Mucosa of gallbladder (tissue), 1 donor: ENCODE data around the gene PMS1. TPM values are rescaled to one million over a fixed set of nuclear protein-coding genes. Genes with fewer than 3 reads are reported as not detected.
"Not testable (repeated sequence)": the region's sequence is repeated elsewhere in the genome, so short reads cannot be mapped to it uniquely, and the experiment has no call there.

Experiments
- DNase-seq: peaks from one replicate; pipeline ENCODE4 v3.0.0-alpha.2; 2020; ENCODE audit warnings: low spot score
- total RNA-seq: library from RNA; stranded (reverse); gene quantifications from one replicate; pipeline ENCODE4 v1.2.1, GENCODE V29; 2021
- donor health status: DM: no; HTN: no; CAD: no.

PMS1 gene
- total RNA-seq, 1 donor from 2014 or later, result 19.6 TPM

DNA sequence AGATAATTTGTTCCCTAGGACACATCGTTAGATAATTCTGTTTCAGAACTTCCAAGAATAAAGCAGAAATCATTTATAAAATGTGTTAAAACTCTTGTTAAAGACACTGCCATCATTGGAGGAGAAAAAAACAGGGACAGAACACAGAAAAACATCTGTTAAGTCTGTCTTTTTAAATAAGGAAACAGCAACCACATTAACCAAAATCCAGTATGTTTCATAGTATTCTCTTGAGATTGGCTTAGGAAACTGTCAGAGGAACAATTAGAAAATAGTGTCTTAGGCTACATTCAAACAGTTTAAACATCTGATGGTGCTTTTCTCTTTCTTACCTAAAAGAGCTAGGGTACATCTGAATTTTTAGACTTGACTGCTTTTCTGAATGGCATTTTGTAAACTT is 81.6 kb downstream of the PMS1 start:
- DNase-seq, result no peak

DNA sequence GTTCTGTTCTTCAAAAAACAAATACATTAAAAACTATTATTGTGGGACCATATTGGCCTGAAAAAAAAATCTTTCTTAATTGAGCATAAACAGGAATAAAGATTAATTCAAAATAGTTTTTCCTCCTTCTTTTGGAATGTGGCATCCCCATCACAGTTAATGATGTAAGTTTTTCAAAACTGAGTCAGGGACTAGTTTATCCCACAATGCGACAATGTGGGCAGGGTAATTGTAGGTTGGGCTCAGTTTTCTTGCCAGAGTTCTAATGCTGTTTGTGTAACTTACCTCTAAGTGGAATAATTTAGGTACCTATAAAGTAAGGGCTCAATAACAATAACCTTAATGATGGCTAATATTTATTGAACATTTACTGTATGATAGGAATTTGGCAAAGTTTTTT is 82.0 kb downstream of the PMS1 start:
- DNase-seq, result no peak

DNA sequence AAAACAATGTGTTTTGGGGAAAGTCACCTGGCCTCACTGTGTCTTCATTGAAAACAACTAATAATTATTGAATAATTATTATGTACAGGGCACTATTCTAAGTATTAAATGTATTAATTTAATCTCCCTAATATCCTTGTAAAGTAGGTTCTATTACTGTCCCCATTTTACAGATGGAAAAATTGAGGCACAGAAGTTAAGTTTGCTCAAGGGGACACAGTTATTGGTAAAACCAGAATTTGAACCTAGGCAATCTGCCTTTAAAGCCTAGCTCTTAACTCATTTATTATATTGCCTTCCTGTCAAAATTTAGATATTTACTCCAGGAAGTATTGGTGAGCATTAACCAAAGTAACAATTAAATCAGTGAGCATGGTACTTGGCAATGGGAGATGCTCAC is 84.6 kb downstream of the PMS1 start:
- no peak for DNase-seq

DNA sequence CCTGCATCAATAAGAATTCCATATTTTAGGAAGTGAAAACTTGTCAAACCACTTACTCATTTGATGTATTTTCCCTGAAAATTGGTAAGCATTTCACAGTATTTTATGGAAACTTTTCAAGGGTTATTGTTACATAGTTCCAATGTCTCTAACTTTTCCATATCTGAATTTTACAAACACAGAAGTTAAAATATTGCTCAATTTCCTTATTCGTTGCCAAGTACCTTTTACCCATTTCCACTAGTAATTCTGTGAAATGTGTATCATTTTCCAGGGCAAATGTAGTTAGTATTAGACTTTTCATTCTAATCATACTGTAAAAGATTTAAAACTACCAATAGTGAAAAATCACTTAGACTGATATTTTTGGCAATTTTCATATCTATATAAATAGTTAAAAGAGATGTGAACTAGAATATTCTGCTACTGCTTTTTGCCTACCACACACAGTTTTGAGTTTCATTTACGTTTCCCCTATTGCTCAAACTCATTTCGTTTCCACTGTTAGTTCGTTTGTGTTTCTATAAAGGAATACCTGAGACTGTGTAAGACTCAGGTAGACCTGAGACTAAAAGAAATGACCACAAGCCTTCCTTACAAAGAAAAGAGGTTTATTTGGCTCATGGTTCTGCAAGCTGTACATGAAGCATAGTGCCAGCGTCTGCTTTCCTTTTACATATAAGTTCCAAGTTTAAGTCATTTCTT is 86.3 kb downstream of the PMS1 start:
- DNase-seq, result no peak

DNA sequence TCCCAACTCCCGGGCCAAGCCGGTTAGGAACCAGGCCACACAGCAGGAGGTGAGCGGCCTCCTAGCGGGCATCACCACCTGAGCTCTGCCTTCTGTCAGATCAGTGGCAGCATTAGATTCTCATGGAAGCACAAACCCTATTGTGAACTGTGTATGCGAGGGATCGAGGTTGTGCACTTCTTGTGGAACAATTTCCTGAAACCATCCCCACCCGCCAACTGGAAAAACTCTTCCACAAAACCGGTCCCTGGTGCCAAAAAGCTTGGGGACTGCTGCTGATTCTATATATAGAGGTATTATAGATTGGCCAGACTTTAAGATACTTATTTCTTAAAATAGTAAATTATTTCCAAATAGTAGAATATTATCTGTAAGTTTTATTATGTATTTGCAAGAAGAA is 89.4 kb downstream of the PMS1 start:
- no peak for DNase-seq

DNA sequence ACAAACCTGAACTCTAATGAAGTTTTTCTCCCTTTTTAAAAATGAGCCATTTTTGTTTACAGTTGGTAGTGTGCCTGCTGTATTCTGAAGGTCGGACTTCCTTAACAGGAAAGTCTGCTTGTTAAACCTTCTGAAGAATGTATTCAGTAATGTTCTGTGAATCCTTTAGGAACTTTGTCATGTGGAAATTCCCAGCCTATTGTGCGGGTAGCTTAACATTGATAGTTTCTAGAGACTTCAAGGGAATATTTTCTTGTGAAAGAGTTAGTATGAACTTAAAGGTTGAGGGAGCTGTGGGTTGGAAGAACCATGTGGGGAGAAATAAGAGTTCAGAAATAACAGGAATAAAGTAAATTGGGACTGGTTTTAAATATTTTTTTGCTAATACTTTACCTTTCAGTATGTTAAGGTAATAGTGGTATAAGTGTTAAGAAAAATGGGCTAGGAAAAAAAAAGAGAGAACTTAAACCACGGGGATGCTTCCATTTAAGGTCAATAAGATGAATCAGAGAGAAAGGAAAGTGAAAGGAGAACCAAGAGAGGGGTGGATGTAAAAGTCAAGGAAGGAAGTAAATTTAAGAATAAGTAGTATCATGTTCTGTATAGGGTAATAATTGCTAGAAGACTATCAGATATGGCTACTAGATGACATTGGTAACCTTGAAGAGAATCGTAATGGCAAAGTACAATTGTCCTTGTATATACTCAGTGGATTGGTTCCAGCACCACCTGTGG is 90.5 kb downstream of the PMS1 start:
- DNase-seq, result no peak

DNA sequence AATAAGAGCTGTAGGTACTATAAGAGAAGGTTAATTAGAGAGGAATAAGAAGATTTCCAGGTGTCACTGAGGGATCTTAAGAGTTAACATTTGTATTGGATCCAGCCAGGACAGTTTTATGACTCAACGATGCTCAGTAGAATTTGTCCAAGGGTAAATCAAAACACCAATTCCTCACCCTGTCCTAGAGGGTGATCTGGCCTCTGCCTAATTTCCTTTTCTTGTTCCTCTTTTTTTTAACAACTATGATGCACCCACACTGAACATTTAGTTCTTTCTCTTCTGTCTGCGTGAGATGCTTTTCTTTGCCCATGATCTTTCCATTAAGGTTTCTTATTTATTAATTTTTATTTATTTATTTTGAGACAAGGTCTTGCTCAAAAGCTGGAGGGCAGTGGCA is 92.0 kb downstream of the PMS1 start:
- DNase-seq, result no peak

DNA sequence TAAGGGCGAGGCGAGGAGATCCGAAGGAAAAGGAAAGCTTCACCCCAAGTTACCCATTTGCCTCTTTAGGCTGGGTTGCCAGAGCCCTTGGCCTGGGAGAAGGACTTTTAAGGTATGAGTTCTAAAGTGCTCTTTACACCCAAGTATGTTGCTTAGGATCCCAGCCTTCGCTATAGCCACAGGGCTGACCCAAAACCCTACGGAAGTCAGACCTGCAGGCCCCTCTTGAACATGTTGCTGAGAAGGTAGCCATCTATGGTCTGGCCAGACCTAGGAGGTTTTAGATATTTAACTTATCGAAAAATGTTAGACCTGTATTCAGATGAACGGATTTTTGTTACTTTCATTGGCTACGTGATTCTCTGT is 95.4 kb downstream of the PMS1 start:
- DNase-seq, result no peak

DNA sequence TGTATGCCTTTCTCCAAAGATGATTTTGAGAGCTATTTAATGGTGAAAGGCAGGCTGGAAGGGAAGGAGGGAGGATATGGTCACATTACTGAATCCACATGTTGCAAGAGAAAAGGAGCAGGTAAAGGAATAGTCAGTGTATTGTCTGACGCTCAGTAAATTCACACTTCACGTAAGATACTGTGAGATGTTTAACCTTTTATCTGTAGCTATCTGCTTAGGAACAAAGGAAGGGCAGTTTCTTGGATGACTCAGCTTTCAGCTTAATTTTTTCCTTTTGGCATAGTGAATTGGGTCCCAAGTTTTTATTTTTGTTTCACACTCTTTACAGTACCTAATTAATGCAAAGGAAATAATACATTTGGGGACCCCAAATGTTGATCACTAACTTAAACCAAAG is 96.2 kb downstream of the PMS1 start:
- DNase-seq, result no peak

DNA sequence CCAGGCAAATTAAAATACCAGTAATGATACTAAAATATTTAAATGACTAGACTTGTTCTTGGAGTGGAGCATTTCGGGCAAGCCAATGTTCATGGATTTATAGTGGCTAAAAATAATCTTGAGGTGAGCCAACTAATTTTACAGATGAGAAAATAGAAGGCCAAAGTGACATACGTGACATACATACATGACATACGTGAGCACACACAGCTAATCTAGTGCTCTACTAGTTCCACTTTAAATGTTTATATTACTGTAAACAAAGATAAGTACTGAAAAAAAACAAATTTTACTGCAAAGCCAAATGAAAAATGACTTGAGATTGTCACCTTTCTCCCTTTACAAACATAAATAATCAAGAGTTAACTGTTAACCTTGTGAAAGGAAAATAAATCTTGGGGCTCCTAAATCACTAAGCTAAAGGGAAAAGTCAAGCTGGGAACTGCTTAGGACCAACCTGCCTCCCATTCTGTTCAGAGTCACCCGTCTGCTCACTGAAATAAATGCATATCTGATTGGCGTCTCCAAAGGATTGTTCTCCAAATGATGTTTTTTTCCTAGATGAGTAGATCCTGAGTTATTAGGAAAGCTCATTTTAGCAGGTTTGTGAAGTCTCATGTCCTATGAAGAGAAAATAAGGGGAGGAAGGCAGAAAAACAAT is 96.7 kb downstream of the PMS1 start:
- DNase-seq, result no peak

DNA sequence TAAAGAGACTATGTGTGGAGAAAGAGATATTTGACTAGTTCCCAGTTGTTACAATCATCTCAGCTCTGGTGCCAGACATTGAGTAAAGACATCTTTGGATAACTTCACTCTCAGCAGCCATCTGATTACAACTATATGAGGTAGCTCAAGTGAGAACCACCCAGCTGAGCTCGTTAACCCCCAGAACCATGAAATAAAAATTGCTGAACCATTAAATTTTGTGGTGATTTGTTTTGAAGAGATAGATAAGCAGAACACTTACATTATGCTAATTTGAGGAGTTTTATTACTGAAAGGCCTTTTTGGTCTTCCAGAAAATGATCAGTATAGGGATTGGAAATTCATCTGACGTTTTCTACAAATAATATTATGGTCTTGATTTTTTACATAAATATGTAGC is 101.1 kb downstream of the PMS1 start:
- no peak for DNase-seq

DNA sequence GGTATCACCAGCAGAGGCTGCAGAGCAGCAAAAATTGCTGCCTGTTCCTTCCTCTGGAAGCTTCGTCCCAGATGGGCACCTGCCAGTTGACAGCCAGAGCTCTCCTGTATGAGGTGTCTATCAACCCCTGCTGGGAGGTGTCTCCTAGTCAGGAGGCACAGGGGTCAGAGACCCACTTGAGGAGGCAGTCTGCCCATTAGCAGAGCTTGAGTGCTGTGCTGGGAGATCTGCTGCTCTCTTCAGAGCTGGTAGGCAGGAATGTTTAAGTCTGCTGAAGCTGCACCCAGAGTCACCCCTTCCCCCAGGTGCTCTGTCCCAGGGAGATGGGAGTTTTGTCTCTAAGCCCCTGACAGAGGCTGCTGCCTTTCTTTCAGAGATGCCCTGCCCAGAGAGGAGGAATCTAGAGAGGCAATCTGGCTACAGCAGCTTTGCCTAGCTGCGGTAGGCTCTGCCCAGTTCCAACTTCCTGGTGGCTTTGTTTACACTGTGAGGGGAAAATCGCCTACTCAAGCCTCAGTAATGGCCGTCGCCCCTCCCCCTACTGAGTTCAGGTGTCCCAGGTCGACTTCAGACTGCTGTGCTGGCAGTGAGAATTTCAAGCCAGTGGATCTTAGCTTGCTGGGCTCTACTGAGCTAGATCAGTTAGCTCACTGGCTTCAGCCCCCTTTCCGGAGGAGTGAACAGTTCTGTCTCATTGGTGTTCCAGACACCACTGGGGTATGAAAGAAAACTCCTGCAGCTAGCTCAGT is 108.5 kb downstream of the PMS1 start:
- DNase-seq, result not testable (repeated sequence)

DNA sequence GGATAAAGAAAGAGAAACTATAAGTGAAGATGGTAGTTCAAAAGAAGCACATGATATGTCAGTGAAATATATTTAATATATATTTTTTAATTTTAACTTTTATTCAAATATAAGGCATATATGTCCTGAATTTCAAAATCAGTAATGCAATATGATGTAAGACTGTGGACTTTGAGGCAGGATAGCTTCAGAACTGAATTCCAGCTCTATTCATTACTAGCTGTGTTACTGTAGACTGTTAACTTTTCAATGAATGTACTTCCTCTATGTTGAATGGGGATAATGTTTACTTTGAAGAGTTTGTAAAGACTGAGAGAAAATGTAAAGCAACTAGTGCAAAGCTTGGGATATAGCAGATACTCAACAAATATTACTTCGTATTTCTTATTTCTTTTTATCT is 112.6 kb downstream of the PMS1 start:
- DNase-seq, result no peak

DNA sequence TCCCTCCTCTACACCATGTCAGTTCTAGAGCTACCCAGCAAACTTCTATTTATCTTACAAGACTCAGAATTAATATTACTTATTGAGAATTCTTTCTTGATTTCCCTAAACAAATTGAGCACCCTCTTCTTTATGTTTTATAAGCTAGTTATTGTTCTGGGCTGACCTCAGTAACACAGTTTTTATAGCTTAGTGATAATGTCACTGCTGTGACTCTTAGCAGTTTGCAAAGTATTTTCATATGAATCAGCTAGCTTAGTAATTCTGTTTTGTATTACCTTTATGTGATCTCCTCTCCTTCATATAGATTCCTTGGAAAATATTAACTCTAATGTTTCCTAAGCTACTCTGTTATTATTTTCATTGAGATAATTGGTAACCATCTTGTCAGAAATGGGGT is 114.9 kb downstream of the PMS1 start:
- no peak for DNase-seq

DNA sequence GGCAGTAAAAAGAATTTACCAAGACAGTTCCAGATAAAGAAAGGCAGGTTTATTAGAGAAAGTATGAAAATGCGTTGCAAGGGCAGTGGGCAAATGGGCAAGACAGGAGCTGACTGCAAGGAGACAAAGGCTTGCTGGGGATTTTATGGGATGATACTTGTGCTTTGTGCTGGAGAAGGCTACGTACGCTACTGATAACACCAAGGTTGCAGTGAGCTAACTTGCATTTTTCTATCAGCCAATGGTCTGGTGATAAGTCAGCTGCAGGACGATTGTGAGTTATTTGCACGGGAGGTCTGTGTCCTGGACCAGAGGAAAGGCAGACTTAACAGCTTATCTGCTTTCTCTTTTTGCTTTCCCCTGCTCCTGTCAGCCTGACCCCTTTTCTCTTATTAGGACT is 116.5 kb downstream of the PMS1 start:
- DNase-seq, result no peak

DNA sequence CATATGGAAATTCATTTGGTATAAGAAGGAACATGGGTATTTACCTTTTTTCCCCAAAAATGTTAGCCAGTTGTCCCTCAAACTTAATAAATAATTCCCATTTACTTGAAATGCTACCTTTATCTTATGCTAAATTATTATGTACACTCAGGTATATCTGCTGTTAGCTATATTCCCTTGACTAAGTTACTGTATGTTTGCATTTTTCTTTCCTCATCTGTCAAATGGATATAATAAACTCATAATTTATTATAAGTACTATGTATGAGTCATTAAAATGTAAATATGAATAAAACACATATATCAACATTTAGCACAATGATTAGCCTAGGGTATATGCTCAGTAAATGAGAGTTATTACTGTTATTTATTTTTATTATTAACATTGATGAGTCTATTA is 117.4 kb downstream of the PMS1 start:
- no peak for DNase-seq

DNA sequence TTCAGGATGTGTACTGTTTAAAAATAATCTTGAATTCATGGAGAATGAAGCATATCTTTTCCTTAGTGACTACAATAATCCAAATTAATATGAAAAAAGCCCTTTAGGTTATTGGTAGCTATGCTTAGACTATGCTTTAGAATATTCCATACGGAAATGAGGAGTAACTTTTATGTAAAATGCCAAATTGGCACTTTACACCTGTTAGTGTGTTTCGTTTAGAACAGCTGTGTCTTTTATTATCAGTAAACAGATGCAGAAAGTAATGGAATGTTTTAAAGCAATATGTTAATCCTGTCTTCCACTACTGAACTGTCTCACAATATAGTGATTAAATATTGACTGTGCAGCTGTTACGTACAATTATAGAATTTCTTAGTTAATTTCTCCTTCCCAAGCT is 129.6 kb downstream of the PMS1 start:
- DNase-seq, result no peak

DNA sequence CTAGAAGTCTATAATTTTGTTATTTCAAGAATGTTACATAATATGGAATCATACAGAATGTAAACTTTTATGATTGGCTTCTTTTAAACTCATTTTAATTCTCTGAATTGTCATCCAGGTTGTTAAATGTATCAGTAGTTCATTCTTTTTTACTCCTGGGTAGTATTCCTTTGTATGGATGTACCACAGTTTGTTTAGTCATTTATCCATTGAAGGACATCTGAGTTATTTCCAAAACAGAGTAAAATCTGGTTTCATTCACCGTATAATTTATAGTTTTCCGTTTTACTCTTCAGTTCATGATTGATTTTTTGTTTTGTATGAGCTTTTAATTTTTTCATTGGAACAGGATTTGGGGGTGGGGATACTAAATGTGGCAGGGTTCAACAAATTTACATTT is 132.4 kb downstream of the PMS1 start:
- DNase-seq, result no peak
